HepG2 (cell line): ENCODE data around the gene CELF4. TPM values are rescaled to one million over a fixed set of nuclear protein-coding genes. Genes with fewer than 3 reads are reported as not detected.

Experiments
- AHR ChIP-seq: IDR thresholded peaks from 2 replicates; pipeline ENCODE4 v1.6.1; 2018; ENCODE audit warnings: missing genetic modification reagents, missing compliant biosample characterization
- ATM ChIP-seq: fragments of 450-650 bp; IDR thresholded peaks from 2 replicates; pipeline ENCODE4 v1.7.1; 2017; ENCODE audit warnings: mild to moderate bottlenecking, borderline replicate concordance
- CBX2 ChIP-seq, 2 experiments: fragments of 200-600 bp in 1 of 2; sonication (generic); formaldehyde crosslinking in 1 of 2; IDR thresholded peaks; 2 replicates each; pipeline versions ENCODE4 v1.7.0 to v1.8.1; 2018 to 2022; ENCODE audit warnings: low read depth in 2 of 2, low read length in 1 of 2, mild to moderate bottlenecking in 1 of 2, missing genetic modification reagents in 1 of 2
- ETV5 ChIP-seq: IDR thresholded peaks from 2 replicates; pipeline ENCODE4 v1.6.1; 2018; ENCODE audit warnings: missing biosample characterization, missing genetic modification reagents, inconsistent platforms, borderline replicate concordance
- HNRNPH1 ChIP-seq: fragments of 200-400 bp; formaldehyde crosslinking; optimal IDR thresholded peaks from 2 replicates; pipeline ENCODE3; 2017; ENCODE audit warnings: mild to moderate bottlenecking, low read depth, low read length
- HNRNPK ChIP-seq: fragments of 200-400 bp; formaldehyde crosslinking; IDR thresholded peaks from 2 replicates; pipeline ENCODE4 v1.6.1; 2018; ENCODE audit warnings: low read length, low read depth, moderate library complexity, mild to moderate bottlenecking; ENCODE audit not compliant: poor library complexity, severe bottlenecking
- KAT7 ChIP-seq: IDR thresholded peaks from 2 replicates; pipeline ENCODE4 v1.6.1; 2018; ENCODE audit warnings: borderline replicate concordance, missing compliant biosample characterization
- KLF15 ChIP-seq: sonication (generic); formaldehyde crosslinking; IDR thresholded peaks from 2 replicates; pipeline ENCODE4 v1.8.1; 2023; ENCODE audit warnings: borderline replicate concordance, mild to moderate bottlenecking, inconsistent platforms, missing genetic modification reagents, mixed read lengths
- MED13 ChIP-seq: sonication (generic); formaldehyde crosslinking; IDR thresholded peaks from 2 replicates; pipeline ENCODE4 v1.5.0; 2020; ENCODE audit warnings: missing genetic modification reagents
- NCOA1 ChIP-seq: sonication (generic); formaldehyde crosslinking; IDR thresholded peaks from 2 replicates; pipeline ENCODE4 v1.9.0; 2021; ENCODE audit warnings: missing genetic modification reagents
- PRMT3 ChIP-seq: sonication (generic); formaldehyde crosslinking; IDR thresholded peaks from 2 replicates; pipeline ENCODE4 v1.8.1; 2022; ENCODE audit warnings: low read depth, mild to moderate bottlenecking, moderate library complexity, missing genetic modification reagents, borderline replicate concordance
- RBM39 ChIP-seq: fragments of 200-400 bp; formaldehyde crosslinking; IDR thresholded peaks from one replicate; pipeline ENCODE4 v1.6.1; 2018; ENCODE audit warnings: antibody characterized with exemption, mild to moderate bottlenecking, low read depth, low read length; ENCODE audit not compliant: poor library complexity, severe bottlenecking
- REXO4 ChIP-seq: sonication (generic); formaldehyde crosslinking; IDR thresholded peaks from 2 replicates; pipeline ENCODE4 v1.8.0; 2022; ENCODE audit warnings: missing genetic modification reagents, mild to moderate bottlenecking, borderline replicate concordance
- SAFB2 ChIP-seq: sonication (generic); formaldehyde crosslinking; IDR thresholded peaks from 2 replicates; pipeline ENCODE4 v1.5.1; 2020; ENCODE audit warnings: missing genetic modification reagents, low read depth, mild to moderate bottlenecking, borderline replicate concordance
- TAF15 ChIP-seq: fragments of 200-400 bp; formaldehyde crosslinking; IDR thresholded peaks from one replicate; pipeline ENCODE4 v1.6.1; 2018; ENCODE audit warnings: mild to moderate bottlenecking, low read depth, low read length; ENCODE audit not compliant: poor library complexity, severe bottlenecking
- TBP ChIP-seq: sonication (generic); formaldehyde crosslinking; IDR thresholded peaks from 2 replicates; pipeline ENCODE4 v1.5.0; 2020; ENCODE audit warnings: missing genetic modification reagents
- ZBTB42 ChIP-seq: sonication (generic); formaldehyde crosslinking; IDR thresholded peaks from 2 replicates; pipeline ENCODE4 v1.5.0; 2020; ENCODE audit warnings: mild to moderate bottlenecking, missing genetic modification reagents
- ZC3H13 ChIP-seq: sonication (generic); formaldehyde crosslinking; IDR thresholded peaks from 2 replicates; pipeline ENCODE4 v1.8.1; 2023; ENCODE audit warnings: mild to moderate bottlenecking, missing genetic modification reagents, moderate library complexity
- ZNF282 ChIP-seq: fragments of 450-650 bp; IDR thresholded peaks from 2 replicates; pipeline ENCODE4 v1.6.1; 2018; ENCODE audit not compliant: partially characterized antibody
- ZNF556 ChIP-seq: sonication (generic); formaldehyde crosslinking; IDR thresholded peaks from 2 replicates; pipeline ENCODE4 v1.4.0; 2020; ENCODE audit warnings: mild to moderate bottlenecking, missing genetic modification reagents, borderline replicate concordance
- ZNF768 ChIP-seq: sonication (generic); formaldehyde crosslinking; IDR thresholded peaks from 2 replicates; pipeline ENCODE4 v1.4.0; 2020; ENCODE audit warnings: missing genetic modification reagents
- ZNF776 ChIP-seq: sonication (generic); formaldehyde crosslinking; IDR thresholded peaks from 2 replicates; pipeline ENCODE4 v1.4.0; 2020; ENCODE audit warnings: mild to moderate bottlenecking, missing genetic modification reagents
- polyA plus RNA-seq, 8 experiments: library from polyadenylated mRNA; depleted of rRNA in 3 of 8; stranded (reverse) in 7 of 8; unstranded in 1 of 8; fragments of >200 nt; fragmentation: Illumina TruSeq in 4 of 8; extraction: Trizol in 4 of 8; gene quantifications; 2 replicates each; pipeline versions ENCODE4 v1.2.1 to v1.2.3, GENCODE V29; 2011 to 2016; ENCODE audit warnings: low read depth in 4 of 8, missing spikeins in 1 of 8, mixed read lengths in 1 of 8; ENCODE audit not compliant: insufficient read depth in 1 of 8
- total RNA-seq, 5 experiments: library from RNA; depleted of rRNA; stranded (reverse); fragments of >200 nt; fragmentation: Illumina TruSeq; extraction: Trizol; gene quantifications; 2 replicates each; pipeline ENCODE4 v1.2.3, GENCODE V29; 2016; ENCODE audit warnings: low read depth in 1 of 5
- TF ChIP-seq, protein P1 (sequence below), 2 experiments: sonication (generic) in 1 of 2; formaldehyde crosslinking in 1 of 2; IDR thresholded peaks; 2 replicates each; pipeline versions ENCODE4 v1.4.0 to v1.6.1; 2018 to 2020; ENCODE audit warnings: missing genetic modification reagents in 2 of 2, borderline replicate concordance in 1 of 2, low read depth in 1 of 2, mild to moderate bottlenecking in 1 of 2, missing biosample characterization in 1 of 2
- TF ChIP-seq, protein P2 (sequence below): sonication (generic); formaldehyde crosslinking; IDR thresholded peaks from 2 replicates; pipeline ENCODE4 v1.8.1; 2023; ENCODE audit warnings: mild to moderate bottlenecking, missing genetic modification reagents
- TF ChIP-seq, protein P3 (sequence below): sonication (generic); formaldehyde crosslinking; IDR thresholded peaks from 2 replicates; pipeline ENCODE4 v1.4.0; 2020; ENCODE audit warnings: mild to moderate bottlenecking, missing genetic modification reagents

Gene CELF4
- total and polyA plus RNA-seq, 2 of the 13 experiments (the other 11 are each of a cell fraction or from before 2014, with no cell fraction given): not detected

DNA sequence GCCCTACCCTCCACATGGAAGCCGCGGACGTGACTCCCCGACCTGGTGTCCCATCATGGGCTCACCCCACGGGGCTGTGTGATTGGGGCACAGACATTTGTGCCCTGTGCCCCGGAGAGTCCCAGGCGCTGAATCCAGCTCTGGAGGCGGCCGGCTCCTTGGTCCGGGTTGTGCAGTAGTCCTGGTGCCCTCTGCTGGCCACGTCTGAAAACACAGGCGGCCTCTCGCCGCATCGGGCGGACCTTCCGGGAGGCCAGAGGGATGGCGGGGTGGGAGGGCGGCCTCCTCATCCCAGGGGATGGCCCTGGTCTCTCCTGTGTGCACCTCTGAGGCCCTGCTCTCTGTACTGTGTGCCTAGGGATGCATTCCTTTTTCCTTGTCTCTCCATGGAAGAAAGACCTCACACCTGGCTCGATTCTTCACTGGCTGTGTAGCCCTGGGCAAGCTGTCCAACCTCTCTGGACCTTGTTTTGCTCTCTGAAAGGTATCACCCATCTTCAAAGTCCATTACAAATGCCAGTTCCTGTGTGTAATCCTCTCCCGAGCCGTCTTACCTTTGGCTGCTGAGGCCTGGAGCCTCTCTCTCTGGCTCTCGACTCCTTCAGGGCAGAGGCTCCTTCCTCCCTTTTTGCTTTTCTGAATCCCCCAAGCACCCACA, 27.6 kb downstream of the CELF4 start (continued):
- TF ChIP-seq, protein P1, sequence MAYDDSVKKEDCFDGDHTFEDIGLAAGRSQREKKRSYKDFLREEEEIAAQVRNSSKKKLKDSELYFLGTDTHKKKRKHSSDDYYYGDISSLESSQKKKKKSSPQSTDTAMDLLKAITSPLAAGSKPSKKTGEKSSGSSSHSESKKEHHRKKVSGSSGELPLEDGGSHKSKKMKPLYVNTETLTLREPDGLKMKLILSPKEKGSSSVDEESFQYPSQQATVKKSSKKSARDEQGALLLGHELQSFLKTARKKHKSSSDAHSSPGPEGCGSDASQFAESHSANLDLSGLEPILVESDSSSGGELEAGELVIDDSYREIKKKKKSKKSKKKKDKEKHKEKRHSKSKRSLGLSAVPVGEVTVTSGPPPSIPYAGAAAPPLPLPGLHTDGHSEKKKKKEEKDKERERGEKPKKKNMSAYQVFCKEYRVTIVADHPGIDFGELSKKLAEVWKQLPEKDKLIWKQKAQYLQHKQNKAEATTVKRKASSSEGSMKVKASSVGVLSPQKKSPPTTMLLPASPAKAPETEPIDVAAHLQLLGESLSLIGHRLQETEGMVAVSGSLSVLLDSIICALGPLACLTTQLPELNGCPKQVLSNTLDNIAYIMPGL (CRISPR knock-in tag; IDR thresholded peaks at IDR 0.05; ENCODE audit: borderline replicate concordance in 1 of 2, low read depth in 1 of 2): peak in 1 of 2 experiments; percentile 32; a peak in 1 of 4 replicates
- TF ChIP-seq, protein P2, sequence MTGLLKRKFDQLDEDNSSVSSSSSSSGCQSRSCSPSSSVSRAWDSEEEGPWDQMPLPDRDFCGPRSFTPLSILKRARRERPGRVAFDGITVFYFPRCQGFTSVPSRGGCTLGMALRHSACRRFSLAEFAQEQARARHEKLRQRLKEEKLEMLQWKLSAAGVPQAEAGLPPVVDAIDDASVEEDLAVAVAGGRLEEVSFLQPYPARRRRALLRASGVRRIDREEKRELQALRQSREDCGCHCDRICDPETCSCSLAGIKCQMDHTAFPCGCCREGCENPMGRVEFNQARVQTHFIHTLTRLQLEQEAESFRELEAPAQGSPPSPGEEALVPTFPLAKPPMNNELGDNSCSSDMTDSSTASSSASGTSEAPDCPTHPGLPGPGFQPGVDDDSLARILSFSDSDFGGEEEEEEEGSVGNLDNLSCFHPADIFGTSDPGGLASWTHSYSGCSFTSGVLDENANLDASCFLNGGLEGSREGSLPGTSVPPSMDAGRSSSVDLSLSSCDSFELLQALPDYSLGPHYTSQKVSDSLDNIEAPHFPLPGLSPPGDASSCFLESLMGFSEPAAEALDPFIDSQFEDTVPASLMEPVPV: no peak
- no peak for TF ChIP-seq ZBTB42
- TF ChIP-seq ETV5 (CRISPR knock-in tag): no peak
- TF ChIP-seq CBX2 (IDR thresholded peaks at IDR 0.05; ENCODE audit: low read depth, low read length): no peak
- TF ChIP-seq CBX2 (CRISPR knock-in tag; IDR thresholded peaks at IDR 0.05; ENCODE audit: low read depth): no peak
- TF ChIP-seq ZC3H13 (CRISPR knock-in tag): no peak
- TF ChIP-seq ZNF776 (CRISPR knock-in tag): no peak
- no peak for TF ChIP-seq ZNF556 (CRISPR knock-in tag)
- no peak for TF ChIP-seq REXO4 (CRISPR knock-in tag)
- no peak for TF ChIP-seq NCOA1 (CRISPR knock-in tag)
- no peak for TF ChIP-seq AHR (CRISPR knock-in tag)
- no peak for TF ChIP-seq SAFB2 (CRISPR knock-in tag)
- no peak for TF ChIP-seq HNRNPK
- no peak for TF ChIP-seq ATM
- no peak for TF ChIP-seq KAT7
- peak; percentile 59; the same call in 1 of the 2 replicates for TF ChIP-seq ZNF768
- TF ChIP-seq, protein P3, sequence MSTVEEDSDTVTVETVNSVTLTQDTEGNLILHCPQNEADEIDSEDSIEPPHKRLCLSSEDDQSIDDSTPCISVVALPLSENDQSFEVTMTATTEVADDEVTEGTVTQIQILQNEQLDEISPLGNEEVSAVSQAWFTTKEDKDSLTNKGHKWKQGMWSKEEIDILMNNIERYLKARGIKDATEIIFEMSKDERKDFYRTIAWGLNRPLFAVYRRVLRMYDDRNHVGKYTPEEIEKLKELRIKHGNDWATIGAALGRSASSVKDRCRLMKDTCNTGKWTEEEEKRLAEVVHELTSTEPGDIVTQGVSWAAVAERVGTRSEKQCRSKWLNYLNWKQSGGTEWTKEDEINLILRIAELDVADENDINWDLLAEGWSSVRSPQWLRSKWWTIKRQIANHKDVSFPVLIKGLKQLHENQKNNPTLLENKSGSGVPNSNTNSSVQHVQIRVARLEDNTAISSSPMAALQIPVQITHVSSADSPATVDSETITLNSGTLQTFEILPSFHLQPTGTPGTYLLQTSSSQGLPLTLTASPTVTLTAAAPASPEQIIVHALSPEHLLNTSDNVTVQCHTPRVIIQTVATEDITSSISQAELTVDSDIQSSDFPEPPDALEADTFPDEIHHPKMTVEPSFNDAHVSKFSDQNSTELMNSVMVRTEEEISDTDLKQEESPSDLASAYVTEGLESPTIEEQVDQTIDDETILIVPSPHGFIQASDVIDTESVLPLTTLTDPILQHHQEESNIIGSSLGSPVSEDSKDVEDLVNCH (CRISPR knock-in tag): no peak
- no peak for TF ChIP-seq KLF15 (CRISPR knock-in tag)
- TF ChIP-seq TAF15: no peak
- no peak for TF ChIP-seq RBM39
- TF ChIP-seq ZNF282: no peak
- TF ChIP-seq TBP (CRISPR knock-in tag): no peak
- TF ChIP-seq MED13 (CRISPR knock-in tag): no peak
- TF ChIP-seq PRMT3 (CRISPR knock-in tag): no peak
- no peak for TF ChIP-seq HNRNPH1
